ENCODE measurements around the gene ADARB2. TPM values are rescaled to one million over a fixed set of nuclear protein-coding genes. Genes with fewer than 3 reads are reported as not detected.
"Not testable (repeated sequence)": the region's sequence is repeated elsewhere in the genome, so short reads cannot be mapped to it uniquely, and the experiment has no call there.

Gene ADARB2
- total RNA-seq, 2 experiments from 2014 or later: 0.28 to 0.40 TPM

GRCh38 chr10:1423676-1424253, 313.6 kb downstream of the ADARB2 start:
- ATAC-seq (ENCODE audit: low read depth) (no peak), DNase-seq (no peak)
- POLR2A ChIA-PET: no interaction called here
- H3K9me3 Mint-ChIP-seq: no peaks in the 10 kb centered on the region
- H3K27ac Mint-ChIP-seq: no peak overlapping the region
- peaks cover 7% of the 10 kb centered on the region for H3K4me1 Mint-ChIP-seq
- no peaks in the 10 kb centered on the region for H3K36me3 Mint-ChIP-seq
- H3K27me3 Mint-ChIP-seq: peaks cover 27% of the 10 kb centered on the region
- no peak overlapping the region for H3K4me3 Mint-ChIP-seq

- Mint-ChIP-seq H3K9me3 (no peaks in the 10 kb centered on the region), H3K4me3 (no peak overlapping the region), H3K4me1 (peaks cover 7% of the 10 kb centered on the region), H3K36me3 (no peaks in the 10 kb centered on the region), H3K27ac (no peak overlapping the region), H3K27me3 (peaks cover 26% of the 10 kb centered on the region)
- no peak for DNase-seq
- no peak for ATAC-seq (ENCODE audit: low read depth)
- POLR2A ChIA-PET: no interaction called here
Observed at GRCh38 chr10:1422275-1422674, 315.1 kb downstream of the ADARB2 start.

DNA sequence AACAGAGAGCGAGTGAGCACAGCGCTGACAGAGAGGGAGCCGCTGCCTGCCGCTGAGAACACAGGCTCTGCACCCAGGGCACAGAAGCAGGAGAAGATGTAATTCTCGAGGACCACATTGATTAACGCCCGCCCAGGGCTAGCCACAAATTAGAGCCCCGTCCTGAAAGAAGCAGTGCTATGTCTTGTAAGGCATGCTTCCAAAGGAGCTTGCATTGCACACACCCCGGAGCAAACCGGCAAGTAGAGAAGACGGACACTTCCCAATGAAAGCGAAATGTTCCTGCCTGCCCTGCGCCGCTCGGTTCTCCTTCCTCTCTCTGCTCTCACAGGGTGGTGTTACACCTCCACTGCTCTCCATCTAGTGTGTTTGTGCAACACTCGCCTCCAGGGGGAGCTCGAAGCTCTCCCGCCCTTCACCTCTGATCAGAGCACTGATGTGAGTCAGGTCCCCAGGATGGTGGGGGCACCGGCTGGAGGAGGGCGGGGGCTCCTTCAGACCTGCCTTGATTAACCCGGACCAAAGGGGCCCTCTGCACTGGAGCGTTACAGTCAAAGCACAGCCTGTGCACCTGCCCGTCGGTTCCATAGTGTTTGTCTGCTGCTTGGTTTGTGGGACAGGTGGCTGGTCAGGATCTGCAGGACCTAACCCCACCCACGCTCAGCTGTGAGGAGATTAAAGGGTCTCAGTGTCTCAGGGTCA, 316.5 kb downstream of the ADARB2 start:
- DNase-seq (peak; percentile 76), ATAC-seq (ENCODE audit: low read depth) (peak; percentile 98)
- H3K4me3 Mint-ChIP-seq: peak overlapping the region; percentile 52
- no peaks in the 10 kb centered on the region for H3K9me3 Mint-ChIP-seq
- no peaks in the 10 kb centered on the region for H3K36me3 Mint-ChIP-seq
- POLR2A ChIA-PET: no interaction called here
- peaks cover 7% of the 10 kb centered on the region for H3K4me1 Mint-ChIP-seq
- H3K27ac Mint-ChIP-seq: no peak overlapping the region
- H3K27me3 Mint-ChIP-seq: peaks cover 26% of the 10 kb centered on the region

DNA sequence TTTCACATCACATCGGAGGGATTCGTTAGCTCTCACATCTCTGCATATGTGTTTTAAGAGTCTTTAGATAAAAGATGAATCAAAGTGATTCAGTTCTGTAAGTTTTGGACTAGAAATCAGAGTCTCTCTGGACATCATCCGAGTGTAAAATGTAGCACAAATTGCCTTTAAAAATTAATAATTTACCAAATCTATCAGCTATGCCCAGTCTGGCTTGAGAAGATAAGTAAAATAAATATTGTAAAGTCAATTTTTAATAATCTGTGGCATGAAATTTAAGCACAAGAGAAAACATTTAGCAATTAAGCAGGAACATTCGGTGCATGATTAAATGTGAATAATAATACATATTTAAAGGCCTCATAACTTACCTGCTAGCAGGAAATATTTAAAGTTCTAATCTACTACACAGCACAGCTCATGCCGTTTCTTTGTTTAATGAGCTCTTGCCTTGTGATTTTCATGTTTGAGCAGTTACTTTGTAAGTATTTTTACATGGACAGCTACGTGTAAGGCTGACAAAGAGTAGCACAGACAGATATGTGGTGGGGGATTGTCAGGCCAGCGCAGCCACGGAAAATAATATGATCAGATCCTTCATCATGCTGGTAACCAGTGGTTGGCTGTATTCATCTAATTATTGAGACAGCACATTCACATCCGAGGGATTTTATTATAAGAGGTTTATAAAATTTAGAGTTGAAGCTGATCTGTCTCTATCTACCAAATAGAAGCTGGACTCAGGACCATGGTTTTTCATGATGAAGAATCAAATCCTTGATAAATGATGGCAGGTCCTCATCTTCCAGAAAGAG, 317.3 kb downstream of the ADARB2 start:
- Mint-ChIP-seq H3K4me1 (peaks cover 7% of the 10 kb centered on the region), H3K27me3 (peaks cover 26% of the 10 kb centered on the region), H3K9me3 (peaks cover 3% of the 10 kb centered on the region), H3K4me3 (peak overlapping the region; percentile 52), H3K36me3 (no peaks in the 10 kb centered on the region), H3K27ac (no peak overlapping the region)
- POLR2A ChIA-PET: no interaction called here
- DNase-seq (no peak), ATAC-seq (ENCODE audit: low read depth) (no peak)

- Mint-ChIP-seq H3K4me3 (no peak overlapping the region), H3K36me3 (no peaks in the 10 kb centered on the region), H3K27me3 (peaks cover 24% of the 10 kb centered on the region), H3K27ac (no peak overlapping the region), H3K4me1 (peaks cover 7% of the 10 kb centered on the region), H3K9me3 (peaks cover 5% of the 10 kb centered on the region)
- POLR2A ChIA-PET: no interaction called here
- no peak for DNase-seq
- ATAC-seq (ENCODE audit: low read depth): no peak
Observed at GRCh38 chr10:1418031-1418550, 319.2 kb downstream of the ADARB2 start.

GRCh38 chr10:1417574-1417973, 319.8 kb downstream of the ADARB2 start:
- peaks cover 24% of the 10 kb centered on the region for H3K27me3 Mint-ChIP-seq
- DNase-seq: no peak

DNA sequence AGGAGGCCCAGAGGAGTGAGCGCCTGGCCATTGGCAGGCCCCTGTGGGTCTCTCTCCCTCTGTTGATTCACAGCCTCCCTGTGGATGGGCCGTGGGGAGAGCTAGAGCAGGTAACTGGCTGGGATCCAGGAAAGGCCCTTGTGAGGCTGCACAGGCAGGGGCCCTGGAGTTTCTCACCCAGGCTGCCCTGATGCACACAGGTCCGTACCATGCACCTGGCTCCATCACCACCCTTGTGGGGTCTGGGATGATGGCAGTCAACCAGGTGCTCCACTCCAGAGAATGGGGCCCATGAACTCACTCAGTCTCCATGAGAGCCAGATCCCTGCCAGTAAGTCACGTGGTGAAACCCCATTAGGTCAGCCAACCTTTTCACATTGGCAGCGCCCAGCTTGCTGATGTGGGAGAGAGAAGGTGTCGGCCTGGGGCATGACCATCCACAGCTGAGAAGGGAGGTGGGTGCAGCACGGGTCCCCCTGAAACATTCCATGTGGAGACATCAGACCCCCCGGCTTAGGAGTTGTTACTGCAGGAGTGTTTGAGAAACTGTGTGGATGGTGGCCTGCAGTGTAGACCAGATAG, 320.8 kb downstream of the ADARB2 start:
- Mint-ChIP-seq H3K9me3 (peaks cover 5% of the 10 kb centered on the region), H3K4me3 (no peak overlapping the region), H3K36me3 (no peaks in the 10 kb centered on the region), H3K27ac (no peak overlapping the region), H3K4me1 (peaks cover 9% of the 10 kb centered on the region), H3K27me3 (peaks cover 24% of the 10 kb centered on the region)
- ATAC-seq (ENCODE audit: low read depth) (no peak), DNase-seq (no peak)
- POLR2A ChIA-PET: no interaction called here

More at GRCh38 chr10:1417574-1417973, 319.8 kb downstream of the ADARB2 start:
- H3K4me3 Mint-ChIP-seq: no peak overlapping the region
- ATAC-seq (ENCODE audit: low read depth): no peak
- POLR2A ChIA-PET: no interaction called here
- H3K4me1 Mint-ChIP-seq: peaks cover 7% of the 10 kb centered on the region
- H3K27ac Mint-ChIP-seq: no peak overlapping the region
- H3K36me3 Mint-ChIP-seq: no peaks in the 10 kb centered on the region
- H3K9me3 Mint-ChIP-seq: peaks cover 5% of the 10 kb centered on the region

GRCh38 chr10:1414893-1415292, 322.4 kb downstream of the ADARB2 start:
- POLR2A ChIA-PET: no interaction called here
- Mint-ChIP-seq H3K4me1 (peaks cover 2% of the 10 kb centered on the region), H3K27me3 (peaks cover 11% of the 10 kb centered on the region), H3K9me3 (peaks cover 5% of the 10 kb centered on the region), H3K4me3 (no peak overlapping the region), H3K27ac (no peak overlapping the region), H3K36me3 (no peaks in the 10 kb centered on the region)
- ATAC-seq (ENCODE audit: low read depth) (no peak), DNase-seq (no peak)

DNA sequence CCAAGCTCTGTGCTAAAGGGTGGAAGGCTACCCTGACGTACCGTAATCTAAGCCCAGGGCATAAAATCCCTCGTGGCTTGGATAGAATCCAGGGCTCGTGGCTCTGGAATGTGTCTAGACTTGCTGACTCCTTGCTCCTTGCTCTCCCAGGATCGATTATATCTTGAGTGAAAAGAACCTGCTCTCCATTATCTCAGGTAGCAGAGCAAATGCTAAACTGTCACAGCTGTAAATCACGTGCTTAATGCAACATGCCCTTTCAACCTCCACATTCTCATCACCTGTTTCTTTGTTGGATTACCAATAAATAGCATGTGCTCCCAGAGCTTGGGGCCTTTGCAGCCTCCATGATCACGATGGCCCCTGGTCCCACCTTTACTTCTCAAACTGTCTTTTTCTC, 323.0 kb downstream of the ADARB2 start:
- H3K36me3 Mint-ChIP-seq; H3K4me1 Mint-ChIP-seq; POLR2A ChIA-PET; DNase-seq; H3K4me3 Mint-ChIP-seq; H3K27ac Mint-ChIP-seq; H3K9me3 Mint-ChIP-seq; H3K27me3 Mint-ChIP-seq; ATAC-seq (ENCODE audit: low read depth): not testable (repeated sequence)

DNA sequence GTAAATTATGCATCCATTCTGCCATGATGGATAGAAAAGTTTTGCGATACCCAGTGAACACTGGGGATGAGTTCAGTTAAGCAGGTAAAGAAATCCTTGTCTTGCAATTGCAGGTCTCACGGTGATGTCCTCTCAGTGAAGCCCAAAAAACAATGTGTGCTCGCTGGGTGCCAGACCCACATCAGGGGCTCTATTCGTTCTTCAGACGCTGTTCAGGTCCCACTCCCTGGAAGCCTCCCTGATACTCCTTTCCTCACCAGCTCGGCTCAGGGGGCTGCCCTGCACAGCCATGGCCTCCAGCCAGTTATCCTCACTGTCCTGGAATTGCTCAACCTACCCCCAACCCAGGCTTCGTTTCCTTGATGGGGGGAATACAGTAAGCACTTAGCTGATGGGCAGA, 323.5 kb downstream of the ADARB2 start:
- Mint-ChIP-seq H3K4me3 (no peak overlapping the region), H3K27ac (no peak overlapping the region), H3K4me1 (peaks cover 2% of the 10 kb centered on the region), H3K9me3 (peaks cover 5% of the 10 kb centered on the region), H3K27me3 (peaks cover 2% of the 10 kb centered on the region), H3K36me3 (no peaks in the 10 kb centered on the region)
- ATAC-seq (ENCODE audit: low read depth): no peak
- POLR2A ChIA-PET: no interaction called here
- DNase-seq: no peak

- no peak overlapping the region for H3K27ac Mint-ChIP-seq
- peaks cover 5% of the 10 kb centered on the region for H3K9me3 Mint-ChIP-seq
- H3K27me3 Mint-ChIP-seq: no peaks in the 10 kb centered on the region
- no peaks in the 10 kb centered on the region for H3K36me3 Mint-ChIP-seq
- POLR2A ChIA-PET: no interaction called here
- no peak overlapping the region for H3K4me3 Mint-ChIP-seq
- peaks cover 2% of the 10 kb centered on the region for H3K4me1 Mint-ChIP-seq
- DNase-seq (no peak), ATAC-seq (ENCODE audit: low read depth) (no peak)
Observed at GRCh38 chr10:1413256-1413655, 324.1 kb downstream of the ADARB2 start.

DNA sequence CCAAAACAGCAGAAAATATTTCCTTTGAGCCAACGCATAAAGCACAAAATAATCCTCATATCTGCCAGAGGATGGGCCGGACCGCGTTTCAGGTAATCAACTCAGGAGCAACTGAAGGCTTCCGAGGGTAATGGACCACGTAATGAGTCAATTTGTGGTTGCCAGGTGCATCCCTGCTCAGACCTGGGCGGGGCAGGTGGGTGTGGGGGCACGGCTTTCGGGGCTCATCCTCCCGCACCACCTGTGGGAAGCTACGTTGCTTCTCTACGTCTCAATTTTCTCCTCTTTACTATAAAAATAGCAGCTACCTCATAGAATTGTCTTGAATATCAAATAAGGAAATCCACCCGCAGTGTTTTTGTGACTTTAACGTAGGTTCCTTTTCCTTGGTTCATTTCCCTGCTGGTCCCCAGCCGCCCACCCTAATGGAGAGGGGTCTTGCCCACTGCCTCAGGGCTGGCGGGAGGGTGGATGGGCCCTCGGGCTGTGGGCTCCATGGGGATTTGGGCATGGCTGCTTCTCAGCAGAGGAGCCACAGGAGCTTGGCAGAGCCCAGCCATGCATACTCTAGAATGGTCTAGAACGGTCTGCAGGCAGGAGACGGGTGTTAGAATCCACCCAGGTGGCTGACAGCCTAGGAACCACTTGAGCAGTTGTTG, 324.7 kb downstream of the ADARB2 start:
- H3K27ac Mint-ChIP-seq: no peak overlapping the region
- H3K4me1 Mint-ChIP-seq: peaks cover 2% of the 10 kb centered on the region
- POLR2A ChIA-PET: no interaction called here
- DNase-seq (no peak), ATAC-seq (ENCODE audit: low read depth) (no peak)
- H3K4me3 Mint-ChIP-seq: no peak overlapping the region
- peaks cover 5% of the 10 kb centered on the region for H3K9me3 Mint-ChIP-seq
- no peaks in the 10 kb centered on the region for H3K36me3 Mint-ChIP-seq
- H3K27me3 Mint-ChIP-seq: no peaks in the 10 kb centered on the region

DNA sequence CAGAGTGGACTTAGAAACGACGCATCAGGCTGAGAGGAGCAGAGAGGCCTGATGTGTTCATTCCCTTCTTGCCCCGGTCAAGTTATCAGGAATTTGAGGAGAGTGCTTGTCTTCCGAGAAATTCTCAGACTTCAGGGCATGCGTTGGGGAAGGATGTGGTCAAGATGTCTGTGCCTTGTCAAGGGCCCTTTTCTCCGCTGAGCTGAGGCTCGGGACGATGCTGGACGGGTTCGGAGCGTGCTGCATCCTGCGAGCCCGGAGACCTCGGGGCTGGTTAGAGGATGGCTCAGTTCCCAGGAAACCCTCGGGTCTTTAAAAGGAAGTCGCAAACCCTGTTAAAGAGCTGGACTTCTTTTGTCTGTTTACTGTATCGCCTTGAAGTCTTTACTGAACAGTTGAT, 325.4 kb downstream of the ADARB2 start:
- Mint-ChIP-seq H3K36me3 (no peaks in the 10 kb centered on the region), H3K4me3 (no peak overlapping the region), H3K9me3 (peaks cover 5% of the 10 kb centered on the region), H3K27ac (no peak overlapping the region), H3K4me1 (peaks cover 2% of the 10 kb centered on the region), H3K27me3 (no peaks in the 10 kb centered on the region)
- ATAC-seq (ENCODE audit: low read depth): no peak
- POLR2A ChIA-PET: no interaction called here
- no peak for DNase-seq

Measured in activated naive CD8-positive, alpha-beta T cell treated with anti-CD3 and anti-CD28 coated beads, Interleukin-2, amount 10 ng/mL, durations not matched to agents 7 days and 5 days (primary cell).